GM19463 (cell line): ENCODE measurements around the gene NEGR1.

ENCODE experiments used
- ATAC-seq: cut with Tn5 transposase; IDR thresholded peaks from one replicate; pipeline ENCODE4 v1.9.1; 2021; ENCODE audit warnings: mild to moderate bottlenecking, moderate library complexity; ENCODE audit not compliant: unreplicated experiment

Gene NEGR1

DNA sequence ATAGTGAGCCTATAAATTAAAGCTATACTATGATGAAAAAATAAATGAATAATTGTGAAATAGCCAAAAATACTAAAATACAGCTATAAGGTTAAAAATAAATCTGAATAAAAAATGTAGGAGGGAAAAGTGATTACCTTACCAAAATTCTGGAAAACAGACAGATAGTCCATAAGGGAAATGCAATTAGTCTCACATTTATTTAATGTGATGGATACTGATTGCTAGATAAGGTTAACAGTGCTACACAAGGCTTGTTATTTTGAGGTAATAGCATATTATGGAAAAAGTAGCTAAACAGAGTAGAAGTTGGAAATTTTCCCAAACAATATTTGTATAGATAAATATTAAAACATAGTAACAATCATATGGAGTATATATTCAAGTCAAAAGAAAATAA, 413.0 kb downstream of the NEGR1 start:
- ATAC-seq: no peak

DNA sequence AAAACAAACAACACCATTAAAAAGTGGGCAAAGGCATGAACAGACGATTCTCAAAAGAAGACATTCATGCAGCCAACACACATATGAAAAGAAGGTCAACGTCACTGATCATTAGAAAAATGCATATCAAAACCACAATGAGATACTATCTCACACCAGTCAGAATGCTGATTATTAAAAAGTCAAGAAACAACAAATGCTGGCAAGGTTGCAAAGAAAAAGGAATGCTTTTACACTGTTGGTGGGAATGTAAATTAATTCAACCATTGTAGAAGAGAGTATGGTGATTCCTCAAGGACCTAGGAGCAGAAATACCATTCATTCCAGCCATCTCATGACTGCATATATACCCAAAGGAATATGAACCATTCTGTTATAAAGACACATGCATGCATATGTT, 419.6 kb downstream of the NEGR1 start:
- ATAC-seq: no peak

DNA sequence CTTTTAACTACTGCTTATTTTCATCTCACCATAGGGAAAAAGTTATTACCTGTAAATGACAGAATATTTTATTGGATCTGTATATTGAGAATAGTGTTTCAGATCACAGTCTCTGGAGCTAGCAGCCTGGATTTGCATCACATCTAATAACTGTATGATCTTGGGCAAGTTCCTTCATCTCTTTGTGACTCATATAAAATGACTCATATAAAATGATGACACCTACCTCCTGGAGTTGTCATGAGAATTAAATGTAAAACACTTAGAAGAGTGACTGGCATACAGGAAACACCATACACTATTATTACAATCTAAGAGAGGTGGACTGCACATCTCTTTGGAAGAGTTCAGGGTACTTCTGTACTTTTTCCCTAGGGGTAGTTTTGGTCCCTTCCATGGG, 421.3 kb downstream of the NEGR1 start:
- no peak for ATAC-seq

- ATAC-seq: no peak
Observed at GRCh38 chr1:71859806-71860205, 422.5 kb downstream of the NEGR1 start.

GRCh38 chr1:71857862-71858261, 424.5 kb downstream of the NEGR1 start:
- no peak for ATAC-seq

DNA sequence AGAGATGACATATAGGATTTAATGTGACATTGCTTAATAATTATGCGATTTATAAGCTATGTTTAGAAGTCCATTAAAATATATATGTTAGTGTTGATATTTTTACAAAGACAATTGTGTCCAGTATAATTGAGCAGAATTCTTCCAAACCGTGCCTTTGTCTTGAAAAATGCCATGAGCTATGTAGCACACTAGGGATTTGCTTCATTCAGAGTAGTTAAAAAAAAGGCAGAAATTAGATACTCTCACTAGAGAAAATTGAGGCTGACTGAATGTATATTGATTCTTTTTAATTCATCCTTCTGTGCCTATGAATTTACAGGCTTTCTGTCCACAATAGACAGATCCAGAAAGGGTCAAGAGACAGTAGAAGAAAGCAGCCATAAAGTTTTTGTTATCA, 429.0 kb downstream of the NEGR1 start:
- no peak for ATAC-seq

DNA sequence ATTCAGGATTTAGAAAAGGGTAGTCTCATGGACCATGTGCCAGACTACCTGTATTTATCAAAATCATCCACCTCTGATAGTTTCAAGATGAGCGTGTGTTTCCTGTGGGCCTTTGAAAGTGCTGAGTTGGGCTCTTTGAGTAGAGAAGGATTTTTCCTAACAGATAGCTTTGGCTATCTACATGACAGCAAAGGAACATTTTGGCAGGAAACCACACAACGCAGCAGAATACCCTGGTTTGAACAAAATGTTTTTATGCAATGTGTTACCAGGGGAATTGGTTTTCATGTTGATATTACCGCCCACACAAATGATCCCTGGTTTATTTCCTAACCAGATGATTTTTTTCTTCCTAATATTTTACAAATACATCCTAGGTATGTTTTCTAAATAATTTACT, 431.4 kb downstream of the NEGR1 start:
- no peak for ATAC-seq

DNA sequence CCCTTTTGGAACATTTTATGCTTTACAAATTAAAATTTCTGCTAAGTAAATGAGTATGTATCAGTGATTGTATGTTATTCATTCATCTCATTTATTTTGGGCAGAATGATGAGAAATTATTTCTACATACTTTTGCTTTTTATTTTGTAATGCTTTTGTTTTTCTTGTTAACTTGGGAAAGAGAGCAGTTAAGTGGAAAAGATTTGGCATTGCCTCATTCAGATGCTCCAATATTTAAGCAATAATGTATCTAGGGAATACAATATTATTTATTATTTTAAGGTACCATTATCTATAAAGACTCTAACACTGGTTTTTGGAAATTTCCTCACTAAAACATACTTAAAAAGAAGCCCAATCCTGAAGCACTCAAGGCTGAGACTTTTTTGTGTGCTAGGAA, 431.8 kb downstream of the NEGR1 start:
- no peak for ATAC-seq

DNA sequence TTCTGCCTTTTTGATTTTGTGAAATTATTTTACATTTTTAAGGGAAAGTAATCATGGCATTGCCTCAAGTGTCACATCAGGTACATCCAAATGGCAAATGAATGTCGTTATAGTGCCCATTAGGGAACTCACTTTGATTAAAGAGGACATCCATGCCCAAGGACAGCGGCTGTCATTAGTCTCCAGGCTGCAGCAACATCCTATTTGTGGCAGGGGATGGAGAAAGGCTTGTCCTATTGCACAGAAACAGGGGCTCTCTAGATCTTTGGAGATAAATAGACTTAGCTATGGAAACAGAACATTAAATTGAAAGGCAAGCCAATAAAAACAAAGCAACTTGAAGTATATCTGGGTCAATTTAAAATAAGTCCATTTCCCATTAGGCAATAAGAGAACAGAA, 439.3 kb downstream of the NEGR1 start:
- no peak for ATAC-seq

DNA sequence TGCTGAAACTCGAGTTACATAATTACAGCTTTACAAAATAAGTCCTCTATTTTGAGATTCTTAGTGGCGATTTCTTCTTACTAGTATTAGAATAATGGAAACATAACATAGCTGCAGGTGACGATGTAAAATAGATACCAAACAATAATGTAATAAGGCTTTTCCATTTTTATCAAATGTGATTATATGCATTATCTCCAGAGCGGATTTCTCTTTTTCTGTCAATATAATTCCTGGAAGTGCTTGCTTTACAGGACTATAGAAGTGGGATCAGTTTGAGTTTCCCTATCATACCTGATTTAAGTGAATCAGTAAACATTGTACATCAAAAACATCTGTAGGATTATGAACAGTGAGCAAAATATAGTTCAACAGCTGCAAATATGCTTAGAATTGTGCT, 442.5 kb downstream of the NEGR1 start:
- no peak for ATAC-seq

GRCh38 chr1:71836904-71837303, 445.4 kb downstream of the NEGR1 start:
- no peak for ATAC-seq

DNA sequence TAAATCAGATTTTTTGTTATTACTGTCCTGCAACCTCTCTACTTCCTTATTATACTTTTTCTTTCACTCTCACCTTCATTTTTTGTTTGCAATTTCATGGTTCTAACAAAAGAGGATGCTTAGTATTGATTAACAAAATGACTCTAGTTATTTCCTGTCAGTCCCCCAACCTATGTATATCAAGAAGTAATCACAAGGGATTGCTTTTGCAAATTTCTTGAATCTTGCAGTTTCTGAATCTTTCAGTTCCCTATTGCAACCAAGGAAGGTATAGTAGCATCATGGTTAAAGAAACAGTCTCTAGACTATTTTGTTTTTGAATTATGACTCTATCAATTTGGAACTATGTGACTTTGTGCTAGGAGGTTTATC, 446.9 kb downstream of the NEGR1 start:
- ATAC-seq: peak; percentile 73

- ATAC-seq: peak; percentile 6
Observed at GRCh38 chr1:71834601-71835441, 447.5 kb downstream of the NEGR1 start.

DNA sequence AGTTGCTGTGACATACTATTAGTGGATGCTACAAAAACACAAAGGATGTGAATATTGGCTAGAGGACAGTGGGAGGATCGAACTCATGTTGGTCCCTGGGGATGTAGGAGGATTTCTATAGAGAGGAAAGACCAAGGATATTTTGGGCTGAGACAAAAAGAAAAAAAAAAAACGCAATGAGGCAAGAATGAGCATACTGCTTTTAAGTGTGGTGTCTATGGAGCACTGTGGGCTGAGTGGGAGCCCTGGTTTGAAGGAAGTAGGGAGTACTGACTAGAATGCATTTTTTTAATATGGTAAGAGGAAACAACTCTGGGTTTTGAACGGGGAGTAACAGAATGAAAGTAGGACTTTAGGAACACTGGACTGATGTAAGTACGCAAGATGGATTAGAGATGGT, 450.7 kb downstream of the NEGR1 start:
- ATAC-seq: no peak

GRCh38 chr1:71829346-71829745, 453.0 kb downstream of the NEGR1 start:
- ATAC-seq: no peak

GRCh38 chr1:71828431-71829012, 453.8 kb downstream of the NEGR1 start:
- ATAC-seq: no peak

GRCh38 chr1:71823708-71824305, 458.5 kb downstream of the NEGR1 start:
- ATAC-seq: no peak

DNA sequence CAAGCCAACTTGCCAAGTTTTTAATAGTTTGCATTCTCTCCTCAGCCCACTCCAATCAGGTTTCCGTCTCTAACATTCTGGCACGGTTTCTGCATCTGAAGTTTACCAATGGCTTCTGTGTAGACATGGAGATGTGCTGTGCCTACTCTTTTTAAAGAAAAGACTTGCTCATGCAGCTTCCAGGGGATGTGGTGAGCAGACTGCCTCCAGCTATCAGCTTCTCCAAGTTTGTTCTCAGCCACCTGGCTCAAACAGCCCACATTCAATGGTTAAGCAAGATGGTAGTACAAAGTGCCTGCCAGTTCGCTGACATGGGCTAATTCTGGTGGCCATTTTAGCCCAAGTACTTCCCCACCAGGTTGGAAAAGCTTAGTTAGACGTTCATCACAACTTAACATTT, 465.3 kb downstream of the NEGR1 start:
- no peak for ATAC-seq

GRCh38 chr1:71809085-71809484, 473.3 kb downstream of the NEGR1 start:
- no peak for ATAC-seq

DNA sequence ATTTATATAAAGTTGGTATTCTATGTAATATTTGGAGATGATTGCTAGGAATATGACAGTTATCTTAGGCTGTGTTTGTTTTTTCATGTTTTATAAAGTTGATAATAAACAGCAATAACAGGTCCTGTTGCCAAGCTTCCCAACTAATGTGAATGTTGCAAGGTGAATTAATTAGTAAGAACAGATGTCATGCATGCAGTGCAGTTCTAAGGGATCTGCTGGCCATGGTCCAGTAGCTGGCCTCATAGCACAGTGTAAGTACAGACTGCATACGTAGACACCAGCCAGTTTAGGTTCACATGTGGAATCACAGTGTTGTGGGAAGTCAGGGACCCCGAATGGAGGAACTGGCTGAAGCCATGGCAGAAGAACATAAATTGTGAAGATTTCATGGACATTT, 478.2 kb downstream of the NEGR1 start:
- no peak for ATAC-seq

GRCh38 chr1:71796006-71796405, 486.3 kb downstream of the NEGR1 start:
- ATAC-seq: no peak

DNA sequence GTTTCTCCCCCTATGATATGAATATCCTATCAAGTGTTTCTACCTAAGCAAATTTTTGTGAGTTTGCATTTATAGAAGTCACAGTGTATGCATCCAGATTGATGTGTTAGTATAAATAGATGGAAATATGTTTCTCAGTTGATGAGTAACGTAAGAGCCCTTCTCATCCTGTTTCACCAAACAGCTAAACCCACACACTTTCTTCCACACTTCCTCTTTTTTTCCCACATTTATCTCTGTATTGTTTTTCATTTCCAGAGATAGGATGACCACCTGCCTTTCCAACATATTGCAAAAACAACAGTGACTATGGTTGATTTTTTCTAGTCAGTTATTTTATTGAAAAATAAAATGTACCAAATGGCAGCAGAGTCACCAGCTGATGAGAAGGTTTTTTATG, 490.1 kb downstream of the NEGR1 start:
- no peak for ATAC-seq
